Measurements from ENCODE around the gene KBTBD6.
"Not testable (repeated sequence)": the region's sequence is repeated elsewhere in the genome, so short reads cannot be mapped to it uniquely, and the experiment has no call there.

KBTBD6 gene

GRCh38 chr13:41133951-41134350 lies 1.3 kb upstream of the KBTBD6 start:
- ChIA-PET CTCF (no interaction called here), POLR2A (no interaction called here)
- no peak for TF ChIP-seq IKZF3 (tag by site-specific recombination; IDR thresholded peaks at IDR 0.05)
- no peak for TF ChIP-seq ZNF514 (tag by site-specific recombination; IDR thresholded peaks at IDR 0.05)
- TF ChIP-seq ZBTB21 (tag by site-specific recombination; IDR thresholded peaks at IDR 0.05): peak; percentile 45; the same call in 1 of the 2 replicates
- TF ChIP-seq ZSCAN30 (tag by site-specific recombination; IDR thresholded peaks at IDR 0.05): no peak
- no peak for TF ChIP-seq ZNF148 (tag by site-specific recombination; IDR thresholded peaks at IDR 0.05; ENCODE audit: borderline replicate concordance)
- TF ChIP-seq ZNF214 (tag by site-specific recombination; IDR thresholded peaks at IDR 0.05; ENCODE audit: borderline replicate concordance): no peak
- no peak for TF ChIP-seq HOXA7 (CRISPR knock-in tag; IDR thresholded peaks at IDR 0.05; ENCODE audit: borderline replicate concordance)
- TF ChIP-seq ZNF629 (tag by site-specific recombination; IDR thresholded peaks at IDR 0.05): peak; percentile 82
- TF ChIP-seq ZNF600 (tag by site-specific recombination; IDR thresholded peaks at IDR 0.05): peak; percentile 22; the same call in 1 of the 2 replicates
- no peak for TF ChIP-seq ZNF174 (tag by site-specific recombination; IDR thresholded peaks at IDR 0.05)
- no peak for TF ChIP-seq ZSCAN18 (tag by site-specific recombination; IDR thresholded peaks at IDR 0.05)
- peak; percentile 41; the same call in 1 of the 2 replicates for TF ChIP-seq ZNF366 (tag by site-specific recombination; conservative IDR thresholded peaks at IDR 0.05)
- TF ChIP-seq BCL11A (tag by site-specific recombination; IDR thresholded peaks at IDR 0.05; ENCODE audit: low read depth): no peak
- Histone ChIP-seq H3K4me3 (ENCODE audit: low read depth, low read length) (no peak overlapping the region), H3K9me3 (ENCODE audit: control insufficient read depth, insufficient read depth, low read depth, low read length) (no peaks in the 10 kb centered on the region), H3K4me1 (ENCODE audit: control insufficient read depth, insufficient read depth, low read length) (peaks cover 2% of the 10 kb centered on the region), H3K36me3 (ENCODE audit: control insufficient read depth in 2 of 2, insufficient read depth in 1 of 2, low read length in 2 of 2) (no peaks in the 10 kb centered on the region), H3K27ac (ENCODE audit: extremely low read depth, low read depth, low read length) (no peak overlapping the region)

- CTCF ChIA-PET; H3K36me3 ChIP-seq (ENCODE audit: control insufficient read depth in 2 of 2, insufficient read depth in 1 of 2, low read length in 2 of 2); H3K9me3 ChIP-seq (ENCODE audit: control insufficient read depth, insufficient read depth, low read depth, low read length); H3K4me1 ChIP-seq (ENCODE audit: control insufficient read depth, insufficient read depth, low read length): not testable (repeated sequence)
- Histone ChIP-seq H3K27ac (ENCODE audit: extremely low read depth, low read depth, low read length) (peak overlapping the region; percentile 60), H3K4me3 (ENCODE audit: low read depth, low read length) (peak overlapping the region; percentile 65)
- POLR2A ChIA-PET: interaction anchor here (1.2 kb wide), 1 partner anchor 63 kb away, joined by 4 read pairs; the partner anchor contains the start of gene KBTBD7
- TF ChIP-seq HIC1 (tag by site-specific recombination; IDR thresholded peaks at IDR 0.05) (peak; percentile 90), SCRT2 (tag by site-specific recombination; IDR thresholded peaks at IDR 0.05) (peak; percentile 53; the same call in 1 of the 2 replicates), ZNF335 (tag by site-specific recombination; conservative IDR thresholded peaks at IDR 0.05) (peak; percentile 80)
Observed at GRCh38 chr13:41131660-41132511, 716 bp downstream of the KBTBD6 start.
